RWPE1 (cell line): ENCODE data around the gene R3HDM4.

Experiments used
- CTCF ChIA-PET: fragments of 350-600 bp; sonication (Branson Sonifier 250); formaldehyde crosslinking; extraction: SDS; loops from one replicate; lab custom pipeline; 2021; lab: Yijun Ruan, JAX
- POLR2A ChIA-PET: fragments of 400-600 bp; formaldehyde crosslinking; extraction: SDS; loops from one replicate; lab custom pipeline; 2020; ENCODE audit warnings: antibody characterized with exemption; ENCODE audit not compliant: low non-redundant PET; lab: Yijun Ruan, JAX
- DNase-seq: peaks from one replicate; pipeline ENCODE4 v3.0.0; 2012; ENCODE audit warnings: low spot score
- H3K27ac ChIP-seq: fragments of 450-650 bp; 2 replicates; pipeline ENCODE4 v1.5.1; 2017
- CTCF ChIP-seq: fragments of 450-650 bp; conservative IDR thresholded peaks from 2 replicates; pipeline ENCODE4 v1.5.1; 2017; ENCODE audit warnings: low read depth, mild to moderate bottlenecking

R3HDM4 gene

GRCh38 chr19:936175-936546 lies 23.1 kb upstream of the R3HDM4 start:
- POLR2A ChIA-PET = no interaction called here
- no peak for DNase-seq
- H3K27ac ChIP-seq = no peak overlapping the region
- CTCF ChIA-PET = interaction anchor here (0.6 to 1.1 kb wide), 3 partner anchors 9 to 111 kb away, joined by 3 read pairs; no protein-coding TSS in a partner anchor
- no peak for TF ChIP-seq CTCF

GRCh38 chr19:934865-935479 lies 22.0 kb upstream of the R3HDM4 start:
- CTCF ChIA-PET = interaction anchor here (1.3 to 1.4 kb wide), 2 partner anchors 66 to 165 kb away, joined by 5 read pairs; no protein-coding TSS in a partner anchor
- POLR2A ChIA-PET = interaction anchor here (0.6 kb wide), 1 partner anchor 125 kb away, joined by 4 read pairs; no protein-coding TSS in a partner anchor
- H3K27ac ChIP-seq = peak overlapping the region; percentile 79
- no peak for DNase-seq
- no peak for TF ChIP-seq CTCF

- no peak for DNase-seq
- no peak for TF ChIP-seq CTCF
- CTCF ChIA-PET = interaction anchor here (1.3 to 1.4 kb wide), 3 partner anchors 48 to 164 kb away, joined by 5 read pairs; no protein-coding TSS in a partner anchor
- POLR2A ChIA-PET = no interaction called here
- H3K27ac ChIP-seq = peak overlapping the region; percentile 79
Measured at GRCh38 chr19:934197-934840, 21.3 kb upstream of the R3HDM4 start.

- no peak for DNase-seq
- H3K27ac ChIP-seq = peak overlapping the region; percentile 79
- ChIA-PET CTCF (interaction anchor here (0.7 to 1.4 kb wide), 3 partner anchors 49 to 163 kb away, joined by 3 to 5 read pairs (median 5); no protein-coding TSS in a partner anchor), POLR2A (no interaction called here)
- TF ChIP-seq CTCF = no peak
Measured at GRCh38 chr19:933553-933882, 20.5 kb upstream of the R3HDM4 start.

GRCh38 chr19:932648-933552 lies 19.9 kb upstream of the R3HDM4 start:
- peak overlapping the region; percentile 79 for H3K27ac ChIP-seq
- peak; percentile 77 for DNase-seq
- no peak for TF ChIP-seq CTCF
- POLR2A ChIA-PET = no interaction called here
- CTCF ChIA-PET = interaction anchor here (0.6 to 1.4 kb wide), 4 partner anchors 20 to 306 kb away, joined by 3 to 5 read pairs (median 3); no protein-coding TSS in a partner anchor
